ENCODE data around the gene ADIPOR2.
A peak's percentile ranks its signal among the peaks of the same experiment; 100 is the strongest.

The ADIPOR2 gene

GRCh38 chr12:1665366-1665765 lies 25.5 kb upstream of the ADIPOR2 start:
- Histone ChIP-seq H3K4me1 (ENCODE audit: control insufficient read depth in 1 of 2, insufficient read depth in 2 of 2, low read length in 2 of 2) (peaks cover 29 to 49% of the 10 kb centered on the region in 2 donors), H3K4me3 (ENCODE audit: low read depth in 1 of 2, low read length in 2 of 2) (no peak overlapping the region), H3K27me3 (ENCODE audit: control insufficient read depth in 1 of 2, insufficient read depth in 2 of 2, low read length in 2 of 2) (no peaks in the 10 kb centered on the region), H3K9ac (ENCODE audit: low read depth in 1 of 2, low read length in 2 of 2) (peak overlapping the region in 1 of 2 donors; percentile 1), H3K36me3 (ENCODE audit: control insufficient read depth in 1 of 2, insufficient read depth in 2 of 2, low read length in 2 of 2) (no peaks in the 10 kb centered on the region), H3K9me3 (ENCODE audit: control insufficient read depth in 1 of 2, low read length in 2 of 2) (no peaks in the 10 kb centered on the region), H3K27ac (ENCODE audit: low read depth, low read length) (no peak overlapping the region)

GRCh38 chr12:1666215-1666614 lies 24.7 kb upstream of the ADIPOR2 start:
- Histone ChIP-seq H3K27me3 (ENCODE audit: control insufficient read depth in 1 of 2, insufficient read depth in 2 of 2, low read length in 2 of 2) (no peaks in the 10 kb centered on the region), H3K36me3 (ENCODE audit: control insufficient read depth in 1 of 2, insufficient read depth in 2 of 2, low read length in 2 of 2) (no peaks in the 10 kb centered on the region), H3K27ac (ENCODE audit: low read depth, low read length) (no peak overlapping the region), H3K9ac (ENCODE audit: low read depth in 1 of 2, low read length in 2 of 2) (no peak overlapping the region), H3K4me3 (ENCODE audit: low read depth in 1 of 2, low read length in 2 of 2) (no peak overlapping the region), H3K9me3 (ENCODE audit: control insufficient read depth in 1 of 2, low read length in 2 of 2) (no peaks in the 10 kb centered on the region), H3K4me1 (ENCODE audit: control insufficient read depth in 1 of 2, insufficient read depth in 2 of 2, low read length in 2 of 2) (peaks cover 24 to 49% of the 10 kb centered on the region in 2 donors)

- peaks cover 26 to 49% of the 10 kb centered on the region in 2 donors for H3K4me1 ChIP-seq (ENCODE audit: control insufficient read depth in 1 of 2, insufficient read depth in 2 of 2, low read length in 2 of 2)
- H3K4me3 ChIP-seq (ENCODE audit: low read depth in 1 of 2, low read length in 2 of 2) = no peak overlapping the region
- no peaks in the 10 kb centered on the region for H3K36me3 ChIP-seq (ENCODE audit: control insufficient read depth in 1 of 2, insufficient read depth in 2 of 2, low read length in 2 of 2)
- peak overlapping the region; percentile 6 for H3K27ac ChIP-seq (ENCODE audit: low read depth, low read length)
- no peaks in the 10 kb centered on the region for H3K9me3 ChIP-seq (ENCODE audit: control insufficient read depth in 1 of 2, low read length in 2 of 2)
- no peaks in the 10 kb centered on the region for H3K27me3 ChIP-seq (ENCODE audit: control insufficient read depth in 1 of 2, insufficient read depth in 2 of 2, low read length in 2 of 2)
- H3K9ac ChIP-seq (ENCODE audit: low read depth in 1 of 2, low read length in 2 of 2) = peak overlapping the region in 1 of 2 donors; percentile 70
Measured at GRCh38 chr12:1666685-1667162, 24.1 kb upstream of the ADIPOR2 start.

GRCh38 chr12:1668833-1669543 lies 21.9 kb upstream of the ADIPOR2 start:
- H3K27ac ChIP-seq (ENCODE audit: low read depth, low read length) = peak overlapping the region; percentile 39
- H3K4me3 ChIP-seq (ENCODE audit: low read depth in 1 of 2, low read length in 2 of 2) = peak overlapping the region in 1 of 2 donors; percentile 38
- no peaks in the 10 kb centered on the region for H3K9me3 ChIP-seq (ENCODE audit: control insufficient read depth in 1 of 2, low read length in 2 of 2)
- H3K27me3 ChIP-seq (ENCODE audit: control insufficient read depth in 1 of 2, insufficient read depth in 2 of 2, low read length in 2 of 2) = no peaks in the 10 kb centered on the region
- peak overlapping the region in 1 of 2 donors; percentile 41 for H3K9ac ChIP-seq (ENCODE audit: low read depth in 1 of 2, low read length in 2 of 2)
- H3K4me1 ChIP-seq (ENCODE audit: control insufficient read depth in 1 of 2, insufficient read depth in 2 of 2, low read length in 2 of 2) = peaks cover 26 to 49% of the 10 kb centered on the region in 2 donors
- H3K36me3 ChIP-seq (ENCODE audit: control insufficient read depth in 1 of 2, insufficient read depth in 2 of 2, low read length in 2 of 2) = no peaks in the 10 kb centered on the region

- Histone ChIP-seq H3K27me3 (ENCODE audit: control insufficient read depth in 1 of 2, insufficient read depth in 2 of 2, low read length in 2 of 2) (no peaks in the 10 kb centered on the region), H3K36me3 (ENCODE audit: control insufficient read depth in 1 of 2, insufficient read depth in 2 of 2, low read length in 2 of 2) (no peaks in the 10 kb centered on the region), H3K27ac (ENCODE audit: low read depth, low read length) (peak overlapping the region; percentile 91), H3K9me3 (ENCODE audit: control insufficient read depth in 1 of 2, low read length in 2 of 2) (no peaks in the 10 kb centered on the region), H3K4me1 (ENCODE audit: control insufficient read depth in 1 of 2, insufficient read depth in 2 of 2, low read length in 2 of 2) (peaks cover 20 to 41% of the 10 kb centered on the region in 2 donors), H3K9ac (ENCODE audit: low read depth in 1 of 2, low read length in 2 of 2) (peak overlapping the region; percentile 65 to 71), H3K4me3 (ENCODE audit: low read depth in 1 of 2, low read length in 2 of 2) (peak overlapping the region in 1 of 2 donors; percentile 12)
Measured at GRCh38 chr12:1670358-1671268, 20.3 kb upstream of the ADIPOR2 start.

- no peaks in the 10 kb centered on the region for H3K9me3 ChIP-seq (ENCODE audit: control insufficient read depth in 1 of 2, low read length in 2 of 2)
- H3K27ac ChIP-seq (ENCODE audit: low read depth, low read length) = no peak overlapping the region
- no peaks in the 10 kb centered on the region for H3K27me3 ChIP-seq (ENCODE audit: control insufficient read depth in 1 of 2, insufficient read depth in 2 of 2, low read length in 2 of 2)
- peaks cover 3 to 4% of the 10 kb centered on the region in 2 donors for H3K4me1 ChIP-seq (ENCODE audit: control insufficient read depth in 1 of 2, insufficient read depth in 2 of 2, low read length in 2 of 2)
- no peak overlapping the region for H3K4me3 ChIP-seq (ENCODE audit: low read depth in 1 of 2, low read length in 2 of 2)
- no peak overlapping the region for H3K9ac ChIP-seq (ENCODE audit: low read depth in 1 of 2, low read length in 2 of 2)
- H3K36me3 ChIP-seq (ENCODE audit: control insufficient read depth in 1 of 2, insufficient read depth in 2 of 2, low read length in 2 of 2) = no peaks in the 10 kb centered on the region
Measured at GRCh38 chr12:1676043-1676442, 14.8 kb upstream of the ADIPOR2 start.

- no peak overlapping the region for H3K9ac ChIP-seq (ENCODE audit: low read depth in 1 of 2, low read length in 2 of 2)
- H3K9me3 ChIP-seq (ENCODE audit: control insufficient read depth in 1 of 2, low read length in 2 of 2) = no peaks in the 10 kb centered on the region
- no peak overlapping the region for H3K4me3 ChIP-seq (ENCODE audit: low read depth in 1 of 2, low read length in 2 of 2)
- peaks cover 0 to 4% of the 10 kb centered on the region in 2 donors for H3K4me1 ChIP-seq (ENCODE audit: control insufficient read depth in 1 of 2, insufficient read depth in 2 of 2, low read length in 2 of 2)
- no peak overlapping the region for H3K27ac ChIP-seq (ENCODE audit: low read depth, low read length)
- H3K27me3 ChIP-seq (ENCODE audit: control insufficient read depth in 1 of 2, insufficient read depth in 2 of 2, low read length in 2 of 2) = no peaks in the 10 kb centered on the region
- H3K36me3 ChIP-seq (ENCODE audit: control insufficient read depth in 1 of 2, insufficient read depth in 2 of 2, low read length in 2 of 2) = no peaks in the 10 kb centered on the region
Measured at GRCh38 chr12:1680804-1681492, 9.9 kb upstream of the ADIPOR2 start.

- H3K27ac ChIP-seq (ENCODE audit: low read depth, low read length) = no peak overlapping the region
- H3K9me3 ChIP-seq (ENCODE audit: control insufficient read depth in 1 of 2, low read length in 2 of 2) = no peaks in the 10 kb centered on the region
Measured at GRCh38 chr12:1681493-1681807, 9.4 kb upstream of the ADIPOR2 start.

GRCh38 chr12:1688086-1688710 lies 2.7 kb upstream of the ADIPOR2 start:
- Histone ChIP-seq H3K4me1 (ENCODE audit: control insufficient read depth in 1 of 2, insufficient read depth in 2 of 2, low read length in 2 of 2) (peaks cover 11 to 16% of the 10 kb centered on the region in 2 donors), H3K9ac (ENCODE audit: low read depth in 1 of 2, low read length in 2 of 2) (no peak overlapping the region), H3K27me3 (ENCODE audit: control insufficient read depth in 1 of 2, insufficient read depth in 2 of 2, low read length in 2 of 2) (no peaks in the 10 kb centered on the region), H3K9me3 (ENCODE audit: control insufficient read depth in 1 of 2, low read length in 2 of 2) (no peaks in the 10 kb centered on the region), H3K27ac (ENCODE audit: low read depth, low read length) (no peak overlapping the region), H3K36me3 (ENCODE audit: control insufficient read depth in 1 of 2, insufficient read depth in 2 of 2, low read length in 2 of 2) (no peaks in the 10 kb centered on the region), H3K4me3 (ENCODE audit: low read depth in 1 of 2, low read length in 2 of 2) (no peak overlapping the region)

More at GRCh38 chr12:1681493-1681807, 9.4 kb upstream of the ADIPOR2 start:
- H3K27me3 ChIP-seq (ENCODE audit: control insufficient read depth in 1 of 2, insufficient read depth in 2 of 2, low read length in 2 of 2) = no peaks in the 10 kb centered on the region
- no peak overlapping the region for H3K9ac ChIP-seq (ENCODE audit: low read depth in 1 of 2, low read length in 2 of 2)
- no peak overlapping the region for H3K4me3 ChIP-seq (ENCODE audit: low read depth in 1 of 2, low read length in 2 of 2)
- H3K36me3 ChIP-seq (ENCODE audit: control insufficient read depth in 1 of 2, insufficient read depth in 2 of 2, low read length in 2 of 2) = no peaks in the 10 kb centered on the region
- peaks cover 0 to 4% of the 10 kb centered on the region in 2 donors for H3K4me1 ChIP-seq (ENCODE audit: control insufficient read depth in 1 of 2, insufficient read depth in 2 of 2, low read length in 2 of 2)

Measured in duodenal mucosa (tissue), 2 donors.